GM12873 (cell line): ENCODE data around the gene EML2.

ENCODE experiments used
- TF ChIP-seq, protein P1 (sequence below): IDR thresholded peaks from 2 replicates; pipeline ENCODE4 v1.5.1; 2012; ENCODE audit warnings: low read depth, mild to moderate bottlenecking, moderate library complexity, low read length, control low read depth; ENCODE audit not compliant: insufficient read depth; ENCODE audit errors: missing control alignments

EML2 gene

DNA sequence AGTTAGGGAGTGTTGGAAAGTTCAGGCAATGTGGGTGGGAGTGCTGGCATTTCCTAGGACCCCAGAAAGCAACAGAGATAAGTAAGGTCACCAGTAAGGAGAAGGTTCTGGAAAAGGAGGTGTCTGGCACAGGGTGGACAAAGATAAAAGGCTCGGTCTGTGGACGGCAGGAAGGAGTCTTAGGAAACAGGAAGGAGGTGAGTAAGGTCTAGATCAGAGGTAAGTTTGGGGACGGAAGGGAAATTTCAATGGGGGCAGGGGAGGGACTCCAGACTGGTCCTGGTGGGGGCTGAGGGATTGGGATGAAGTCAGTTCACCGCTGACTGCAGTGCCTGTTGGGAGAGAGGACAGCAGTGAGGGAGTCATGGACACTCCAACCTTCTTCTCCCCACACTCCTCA is 46.8 kb downstream of the EML2 start:
- TF ChIP-seq, protein P1, sequence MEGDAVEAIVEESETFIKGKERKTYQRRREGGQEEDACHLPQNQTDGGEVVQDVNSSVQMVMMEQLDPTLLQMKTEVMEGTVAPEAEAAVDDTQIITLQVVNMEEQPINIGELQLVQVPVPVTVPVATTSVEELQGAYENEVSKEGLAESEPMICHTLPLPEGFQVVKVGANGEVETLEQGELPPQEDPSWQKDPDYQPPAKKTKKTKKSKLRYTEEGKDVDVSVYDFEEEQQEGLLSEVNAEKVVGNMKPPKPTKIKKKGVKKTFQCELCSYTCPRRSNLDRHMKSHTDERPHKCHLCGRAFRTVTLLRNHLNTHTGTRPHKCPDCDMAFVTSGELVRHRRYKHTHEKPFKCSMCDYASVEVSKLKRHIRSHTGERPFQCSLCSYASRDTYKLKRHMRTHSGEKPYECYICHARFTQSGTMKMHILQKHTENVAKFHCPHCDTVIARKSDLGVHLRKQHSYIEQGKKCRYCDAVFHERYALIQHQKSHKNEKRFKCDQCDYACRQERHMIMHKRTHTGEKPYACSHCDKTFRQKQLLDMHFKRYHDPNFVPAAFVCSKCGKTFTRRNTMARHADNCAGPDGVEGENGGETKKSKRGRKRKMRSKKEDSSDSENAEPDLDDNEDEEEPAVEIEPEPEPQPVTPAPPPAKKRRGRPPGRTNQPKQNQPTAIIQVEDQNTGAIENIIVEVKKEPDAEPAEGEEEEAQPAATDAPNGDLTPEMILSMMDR, result no peak

DNA sequence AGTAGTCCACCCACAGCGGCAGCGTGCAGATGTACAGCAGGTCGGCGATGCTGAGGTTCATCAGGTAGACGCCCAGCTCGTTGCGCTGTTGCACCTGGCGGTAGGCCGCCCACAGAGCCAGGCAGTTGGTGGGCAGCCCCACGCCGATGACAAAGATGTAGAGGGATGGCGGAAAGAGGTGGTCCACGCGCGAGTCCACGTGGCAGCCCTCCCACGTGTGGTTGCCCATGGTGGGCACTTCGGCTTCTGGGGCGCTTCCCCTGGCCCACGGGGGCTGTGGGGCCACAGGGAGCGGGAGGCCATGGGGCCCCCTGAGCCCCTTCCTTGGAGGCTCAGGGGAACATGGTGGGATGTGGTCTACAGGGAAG is 47.6 kb downstream of the EML2 start:
- TF ChIP-seq, protein P1, result no peak

DNA sequence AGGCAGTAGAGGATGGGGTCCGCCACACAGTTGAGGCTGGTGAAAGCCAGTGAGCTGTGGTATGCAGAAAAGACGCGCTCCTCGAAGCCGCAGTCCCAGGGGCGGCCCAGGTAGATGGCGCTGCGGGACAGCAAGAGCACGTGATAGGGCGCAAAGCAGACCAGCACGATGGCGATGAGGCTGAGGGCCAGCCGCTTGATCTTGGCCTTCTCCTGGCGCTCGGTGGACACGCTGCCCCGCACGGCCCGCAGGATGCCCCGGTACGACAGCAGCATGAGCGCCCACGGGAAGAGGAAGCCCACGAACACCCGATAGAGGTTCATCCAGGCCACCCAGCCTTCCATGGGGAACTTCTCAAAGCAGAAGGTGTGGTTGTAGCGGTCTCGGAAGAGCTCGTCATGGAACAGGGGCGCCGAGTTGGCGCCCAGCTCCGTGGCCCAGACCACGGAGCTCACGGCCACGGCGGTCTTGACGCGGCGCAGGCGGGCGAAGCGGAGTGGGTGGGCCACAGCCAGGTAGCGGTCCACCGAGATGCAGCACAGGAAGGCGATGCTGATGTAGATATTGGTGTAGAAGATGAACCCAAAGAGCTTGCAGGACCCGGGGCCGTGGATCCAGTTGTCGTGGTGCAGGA is 48.1 kb downstream of the EML2 start:
- TF ChIP-seq, protein P1, result peak; percentile 64

DNA sequence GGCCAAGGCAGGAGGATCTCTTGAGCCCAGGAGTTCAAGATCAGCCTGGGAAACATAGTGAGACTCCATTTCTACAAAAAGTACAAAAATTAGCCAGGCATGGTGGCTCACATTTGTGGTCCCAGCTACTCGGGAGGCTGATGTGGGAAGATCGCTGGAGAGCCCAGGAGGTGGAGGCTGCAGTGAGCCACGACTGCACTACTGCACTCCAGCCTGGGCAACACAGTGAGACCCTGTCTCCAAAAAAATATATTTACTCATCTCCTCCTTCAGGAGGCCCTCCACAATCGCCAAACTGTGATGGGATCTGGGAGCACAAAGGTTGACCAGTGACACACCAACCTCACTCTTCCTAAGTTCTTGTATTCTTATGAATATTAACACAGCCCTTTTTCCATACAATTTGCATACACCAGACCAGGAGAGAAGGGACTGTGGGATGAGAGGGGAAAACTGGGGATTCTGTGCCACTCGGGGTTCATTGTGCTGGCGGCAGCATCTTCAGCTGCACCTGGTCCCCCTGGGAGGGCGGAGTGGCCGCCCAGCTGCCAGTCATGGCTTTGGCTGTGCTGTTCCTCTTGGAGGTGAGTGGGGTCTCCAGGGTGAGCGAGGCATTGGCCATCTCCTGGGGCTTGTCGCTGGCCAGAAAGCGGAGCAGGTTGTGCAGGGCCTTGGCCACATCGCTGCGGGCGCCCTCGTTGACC is 48.7 kb downstream of the EML2 start:
- TF ChIP-seq, protein P1, result no peak

DNA sequence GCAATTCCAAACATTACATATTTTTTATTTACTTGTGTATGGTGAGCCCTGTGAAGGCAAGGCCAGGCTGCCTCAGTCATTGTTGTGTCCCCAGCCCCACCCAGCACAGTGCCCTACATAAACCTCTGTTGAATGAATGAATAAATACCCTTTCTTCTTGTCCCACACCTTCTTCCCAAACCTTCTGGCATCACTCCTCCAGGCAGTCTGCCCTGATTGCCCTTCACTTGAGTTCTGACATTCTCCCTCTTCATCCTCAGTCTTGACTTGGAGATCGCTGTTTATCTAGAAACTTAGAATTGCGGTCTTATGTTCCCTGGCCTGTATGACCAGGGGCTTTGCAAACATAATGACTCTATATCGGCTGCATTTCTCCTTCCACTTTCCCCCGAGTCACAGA is 49.4 kb downstream of the EML2 start:
- TF ChIP-seq, protein P1, result no peak

DNA sequence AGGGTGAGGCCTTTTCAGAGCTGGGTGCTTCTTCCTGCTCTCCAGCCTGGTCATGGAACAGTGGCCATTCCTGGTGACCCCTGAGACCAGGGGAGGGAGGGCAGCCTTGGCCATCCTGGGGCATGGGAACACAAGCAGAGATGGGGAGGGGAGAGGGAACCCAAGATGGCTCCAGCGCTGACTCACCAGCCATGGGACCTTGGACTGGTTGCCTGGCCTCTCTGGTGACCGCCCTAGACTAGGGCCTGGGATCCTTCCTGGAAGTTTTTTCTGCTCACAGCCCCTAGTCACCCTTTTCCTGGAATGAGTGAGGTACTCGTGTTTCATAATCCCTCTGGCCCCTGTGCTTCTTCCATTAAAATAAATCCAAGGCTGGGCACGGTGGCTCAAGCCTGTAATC is 51.3 kb downstream of the EML2 start:
- TF ChIP-seq, protein P1, result no peak

DNA sequence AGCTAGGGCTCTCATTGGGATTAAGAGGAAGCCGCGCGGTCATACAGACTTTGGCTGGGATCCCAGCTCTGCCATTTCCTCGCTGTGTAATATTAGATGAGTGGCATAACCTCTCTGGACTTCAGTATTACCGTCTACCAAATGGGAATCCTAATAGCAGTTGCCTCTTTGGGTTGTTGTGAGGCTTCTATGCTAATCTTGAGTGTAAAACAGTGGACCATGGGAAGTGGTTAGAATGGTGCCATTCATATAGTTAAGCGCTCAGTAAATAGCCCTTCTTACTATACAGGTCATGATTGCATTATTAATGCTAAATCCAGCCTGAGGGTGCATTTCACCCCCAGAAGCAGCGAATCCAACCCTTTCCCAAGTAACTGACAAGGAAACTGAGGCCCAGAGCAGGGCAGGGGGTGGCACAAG is 54.0 kb downstream of the EML2 start:
- TF ChIP-seq, protein P1, result no peak
